Fibroblast of skin of back (primary cell): ENCODE data around the gene RASAL2.
"Not testable (repeated sequence)": the region's sequence is repeated elsewhere in the genome, so short reads cannot be mapped to it uniquely, and the experiment has no call there.

Source experiments
- DNase-seq: peaks from one replicate; pipeline ENCODE4 v3.0.0-alpha.2; 2013

RASAL2 gene

GRCh38 chr1:178165196-178165595 lies 71.3 kb downstream of the RASAL2 start:
- DNase-seq, result no peak

- DNase-seq, result no peak
Observed at GRCh38 chr1:178166429-178167024, 72.6 kb downstream of the RASAL2 start.

- peak; percentile 55 for DNase-seq
Observed at GRCh38 chr1:178168536-178168935, 74.6 kb downstream of the RASAL2 start.

GRCh38 chr1:178169649-178170048 lies 75.7 kb downstream of the RASAL2 start:
- no peak for DNase-seq

- DNase-seq, result peak; percentile 77
Observed at GRCh38 chr1:178172939-178173338, 79.0 kb downstream of the RASAL2 start.

- DNase-seq, result no peak
Observed at GRCh38 chr1:178174539-178174938, 80.6 kb downstream of the RASAL2 start.

GRCh38 chr1:178180405-178180804 lies 86.5 kb downstream of the RASAL2 start:
- no peak for DNase-seq

GRCh38 chr1:178183796-178184195 lies 89.9 kb downstream of the RASAL2 start:
- no peak for DNase-seq

GRCh38 chr1:178188306-178188705 lies 94.4 kb downstream of the RASAL2 start:
- no peak for DNase-seq

- DNase-seq, result peak; percentile 40
Observed at GRCh38 chr1:178189814-178190213, 95.9 kb downstream of the RASAL2 start.

GRCh38 chr1:178190881-178191280 lies 97.0 kb downstream of the RASAL2 start:
- no peak for DNase-seq

- DNase-seq, result peak; percentile 85
Observed at GRCh38 chr1:178192686-178193085, 98.8 kb downstream of the RASAL2 start.

- peak; percentile 40 for DNase-seq
Observed at GRCh38 chr1:178196631-178197030, 102.7 kb downstream of the RASAL2 start.

GRCh38 chr1:178202095-178202494 lies 108.2 kb downstream of the RASAL2 start:
- DNase-seq, result not testable (repeated sequence)

GRCh38 chr1:178202546-178202945 lies 108.6 kb downstream of the RASAL2 start:
- DNase-seq, result not testable (repeated sequence)

- not testable (repeated sequence) for DNase-seq
Observed at GRCh38 chr1:178208269-178208856, 114.5 kb downstream of the RASAL2 start.

GRCh38 chr1:178209935-178210334 lies 116.0 kb downstream of the RASAL2 start:
- no peak for DNase-seq

- DNase-seq, result no peak
Observed at GRCh38 chr1:178218550-178218949, 124.6 kb downstream of the RASAL2 start.

- peak; percentile 54 for DNase-seq
Observed at GRCh38 chr1:178220094-178220493, 126.2 kb downstream of the RASAL2 start.

GRCh38 chr1:178223289-178223688 lies 129.4 kb downstream of the RASAL2 start:
- DNase-seq, result no peak

- DNase-seq, result no peak
Observed at GRCh38 chr1:178224358-178224757, 130.5 kb downstream of the RASAL2 start.

- DNase-seq, result no peak
Observed at GRCh38 chr1:178230881-178231409, 137.0 kb downstream of the RASAL2 start.

- peak; percentile 21 for DNase-seq
Observed at GRCh38 chr1:178232108-178232507, 138.2 kb downstream of the RASAL2 start.

- DNase-seq, result peak; percentile 18
Observed at GRCh38 chr1:178232949-178233348, 139.0 kb downstream of the RASAL2 start.
